NCI-H2227 (cell line): ENCODE data around the gene INO80E.

Experiments used
- DNase-seq: peaks from one replicate; lab custom pipeline; 2025; ENCODE audit not compliant: unreplicated experiment; lab: John Stamatoyannopoulos, UW

INO80E gene

GRCh38 chr16:29975134-29975538, 20.9 kb upstream of the INO80E start:
- DNase-seq: no peak

GRCh38 chr16:29975811-29976511, 20.1 kb upstream of the INO80E start:
- no peak for DNase-seq

DNA sequence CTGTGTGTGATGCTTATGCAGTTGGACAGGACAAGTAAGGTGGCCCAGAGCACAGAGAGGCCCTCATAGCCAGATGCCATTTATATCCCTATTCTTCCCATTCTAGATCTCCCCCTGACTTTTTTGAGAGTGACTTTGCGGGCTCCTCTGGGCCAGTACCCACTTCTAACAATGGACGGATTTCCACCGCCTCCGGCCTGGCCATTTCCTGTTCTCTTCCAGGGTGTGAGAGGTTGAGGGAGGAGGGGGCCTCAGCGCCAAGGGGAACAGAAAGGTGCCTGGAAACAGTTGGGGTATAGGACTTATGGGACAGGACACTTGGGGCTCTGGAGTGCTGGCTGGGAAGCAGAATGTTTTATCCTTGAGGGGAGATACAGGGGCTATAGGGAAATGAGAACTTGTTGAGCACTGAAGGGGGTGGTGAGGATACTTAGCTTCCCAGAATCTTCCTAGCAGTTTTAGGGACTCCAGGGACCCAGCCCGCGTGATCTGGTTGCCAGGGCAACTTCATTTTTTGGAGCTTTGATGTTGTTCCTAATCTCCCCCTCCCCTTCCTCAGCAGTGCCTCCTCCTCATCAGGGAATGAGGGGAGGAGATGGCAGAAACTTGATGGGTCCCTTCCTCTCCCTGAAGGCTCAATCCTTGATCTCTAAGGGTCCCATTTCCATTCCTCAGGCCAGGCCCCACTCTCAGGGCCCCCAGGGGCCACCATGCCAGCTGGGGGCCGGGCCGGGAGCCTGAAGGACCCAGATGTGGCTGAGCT, 18.8 kb upstream of the INO80E start:
- no peak for DNase-seq

DNA sequence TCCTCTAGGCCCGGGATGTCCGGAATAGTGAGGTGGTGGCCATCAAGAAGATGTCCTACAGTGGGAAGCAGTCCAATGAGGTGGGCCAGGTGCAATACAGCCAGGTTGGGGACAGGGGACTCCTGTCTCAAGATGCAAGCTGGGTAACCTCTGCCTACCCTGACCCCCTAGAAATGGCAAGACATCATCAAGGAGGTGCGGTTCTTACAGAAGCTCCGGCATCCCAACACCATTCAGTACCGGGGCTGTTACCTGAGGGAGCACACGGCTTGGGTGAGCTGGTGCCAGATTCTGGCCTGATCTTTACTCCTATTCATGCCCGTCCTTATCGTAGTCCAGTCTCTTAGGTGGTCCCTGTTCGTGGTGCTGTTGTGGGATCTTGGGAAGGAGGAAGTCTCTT, 18.0 kb upstream of the INO80E start:
- DNase-seq: no peak

DNA sequence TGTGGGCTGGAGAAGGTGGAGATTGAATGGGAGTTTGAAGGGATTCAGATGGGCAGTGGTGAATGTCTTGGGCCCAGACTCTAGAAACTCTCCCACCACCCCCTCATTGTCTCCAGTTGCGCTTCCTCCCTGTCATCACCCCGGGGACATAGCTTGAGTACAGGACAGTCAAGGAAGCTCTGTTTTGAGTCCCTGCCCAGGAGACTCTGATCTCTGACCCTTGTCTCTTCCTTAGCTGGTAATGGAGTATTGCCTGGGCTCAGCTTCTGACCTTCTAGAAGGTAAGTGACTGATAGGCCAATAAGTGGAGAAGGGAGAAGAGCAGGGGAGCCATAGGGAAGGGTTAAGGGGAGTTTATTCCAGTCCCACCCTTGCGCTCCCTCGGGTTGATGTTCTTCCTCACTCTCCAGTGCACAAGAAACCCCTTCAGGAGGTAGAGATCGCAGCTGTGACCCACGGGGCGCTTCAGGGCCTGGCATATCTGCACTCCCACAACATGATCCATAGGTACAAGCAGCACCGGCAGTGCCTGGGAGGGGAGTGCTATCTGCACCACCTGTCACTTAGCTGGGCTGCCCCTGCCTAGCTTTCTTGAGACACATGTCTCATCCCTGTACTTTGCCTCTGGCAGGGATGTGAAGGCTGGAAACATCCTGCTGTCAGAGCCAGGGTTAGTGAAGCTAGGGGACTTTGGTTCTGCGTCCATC, 17.3 kb upstream of the INO80E start:
- no peak for DNase-seq

GRCh38 chr16:29982560-29983419, 13.3 kb upstream of the INO80E start:
- DNase-seq: no peak

DNA sequence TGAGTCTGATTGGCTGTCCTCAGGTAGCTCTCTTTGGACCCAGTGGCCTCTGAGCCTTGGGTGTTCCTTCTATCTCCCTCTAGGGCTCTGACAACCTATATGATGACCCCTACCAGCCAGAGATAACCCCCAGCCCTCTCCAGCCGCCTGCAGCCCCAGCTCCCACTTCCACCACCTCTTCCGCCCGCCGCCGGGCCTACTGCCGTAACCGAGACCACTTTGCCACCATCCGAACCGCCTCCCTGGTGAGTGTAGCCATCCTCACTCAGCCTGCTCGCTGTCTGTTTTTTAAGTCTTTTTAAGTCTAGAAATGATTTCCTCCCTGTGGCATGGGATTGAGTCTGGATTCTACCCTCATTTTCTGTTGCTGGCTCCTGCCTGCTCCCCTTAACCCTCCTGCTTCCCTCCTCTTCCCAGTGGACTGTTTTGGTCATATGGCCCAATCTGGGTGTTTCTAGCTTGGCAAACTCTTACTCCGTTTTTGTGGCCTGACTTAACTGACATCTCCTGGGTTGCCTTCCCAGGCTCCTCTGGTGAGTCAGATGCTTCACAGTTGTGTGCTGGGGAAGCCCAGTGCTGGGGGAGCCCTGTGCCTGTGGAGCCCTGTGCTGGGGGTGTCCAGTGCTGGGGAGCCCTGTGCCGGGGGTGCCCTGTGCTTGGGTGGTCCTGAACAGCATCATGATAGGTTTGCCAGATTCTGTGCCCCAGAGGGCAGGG, 12.5 kb upstream of the INO80E start:
- DNase-seq: no peak

GRCh38 chr16:29984137-29984763, 11.8 kb upstream of the INO80E start:
- no peak for DNase-seq

- no peak for DNase-seq
These were observed 11.3 kb upstream of the INO80E start for GRCh38 chr16:29984764-29985147.

GRCh38 chr16:29985271-29985811, 10.7 kb upstream of the INO80E start:
- no peak for DNase-seq

- no peak for DNase-seq
These were observed 9.8 kb upstream of the INO80E start for GRCh38 chr16:29986231-29986630.

DNA sequence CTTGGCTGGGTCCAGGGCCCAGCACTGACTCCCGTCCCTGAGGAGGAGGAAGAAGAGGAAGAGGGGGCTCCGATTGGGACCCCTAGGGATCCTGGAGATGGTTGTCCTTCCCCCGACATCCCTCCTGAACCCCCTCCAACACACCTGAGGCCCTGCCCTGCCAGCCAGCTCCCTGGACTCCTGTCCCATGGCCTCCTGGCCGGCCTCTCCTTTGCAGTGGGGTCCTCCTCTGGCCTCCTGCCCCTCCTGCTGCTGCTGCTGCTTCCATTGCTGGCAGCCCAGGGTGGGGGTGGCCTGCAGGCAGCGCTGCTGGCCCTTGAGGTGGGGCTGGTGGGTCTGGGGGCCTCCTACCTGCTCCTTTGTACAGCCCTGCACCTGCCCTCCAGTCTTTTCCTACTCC, 9.1 kb upstream of the INO80E start:
- no peak for DNase-seq

GRCh38 chr16:29987371-29988085, 8.5 kb upstream of the INO80E start:
- no peak for DNase-seq

DNA sequence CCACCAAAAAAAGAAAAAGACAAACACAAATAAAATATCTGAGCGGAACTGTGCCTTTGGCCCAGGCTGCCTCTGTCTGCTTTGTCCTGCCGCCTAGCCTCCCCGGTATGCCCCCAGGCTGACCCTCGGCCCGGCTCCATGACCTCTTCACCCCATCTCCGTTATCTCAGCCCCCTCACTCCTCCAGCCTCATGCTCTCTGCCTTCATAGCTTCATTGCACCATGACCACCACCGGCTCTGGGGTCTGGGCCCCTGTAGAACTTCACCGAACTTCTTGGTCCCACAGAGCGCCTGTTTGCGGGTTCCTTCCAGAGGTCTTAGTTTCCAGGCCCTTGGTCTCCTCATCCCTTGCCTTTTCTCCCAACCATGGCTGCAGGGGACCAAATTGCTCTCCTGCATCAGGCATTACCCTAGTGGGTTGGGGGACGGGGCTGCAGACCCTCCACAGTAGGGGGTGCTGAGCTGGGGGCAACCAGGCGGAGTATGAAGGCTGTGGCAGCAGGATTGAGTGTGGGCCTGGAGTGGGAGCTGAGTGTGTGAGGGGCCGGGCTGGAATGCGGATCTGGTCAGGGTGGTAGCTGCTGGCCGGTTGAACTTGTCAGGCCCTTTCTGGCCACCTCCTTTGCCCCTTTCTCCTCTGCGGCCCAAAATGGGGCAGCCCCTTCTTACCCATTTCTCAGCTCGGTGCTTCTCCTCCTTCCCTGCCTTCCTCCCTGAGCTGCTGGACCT, 7.5 kb upstream of the INO80E start:
- no peak for DNase-seq

GRCh38 chr16:29989111-29989858, 6.8 kb upstream of the INO80E start:
- no peak for DNase-seq

DNA sequence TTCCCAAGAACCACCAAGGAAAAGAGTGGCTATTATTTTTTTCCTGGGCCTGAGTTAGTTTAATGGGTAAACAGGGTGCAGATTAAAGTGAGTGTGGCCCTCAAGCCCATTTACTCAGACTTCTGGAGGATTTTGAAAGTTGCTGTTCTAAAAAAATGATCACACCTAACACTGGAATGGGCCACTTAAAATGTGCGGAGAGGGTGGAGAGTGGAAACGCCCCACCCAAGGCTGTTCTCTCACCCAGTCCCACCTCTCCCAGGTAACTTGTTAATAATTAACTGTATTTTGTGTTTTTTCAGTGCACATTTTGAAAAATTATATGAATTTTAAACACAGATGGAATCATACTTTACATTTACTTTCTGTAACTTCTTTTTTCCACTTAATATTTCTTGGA, 6.0 kb upstream of the INO80E start:
- DNase-seq: no peak

DNA sequence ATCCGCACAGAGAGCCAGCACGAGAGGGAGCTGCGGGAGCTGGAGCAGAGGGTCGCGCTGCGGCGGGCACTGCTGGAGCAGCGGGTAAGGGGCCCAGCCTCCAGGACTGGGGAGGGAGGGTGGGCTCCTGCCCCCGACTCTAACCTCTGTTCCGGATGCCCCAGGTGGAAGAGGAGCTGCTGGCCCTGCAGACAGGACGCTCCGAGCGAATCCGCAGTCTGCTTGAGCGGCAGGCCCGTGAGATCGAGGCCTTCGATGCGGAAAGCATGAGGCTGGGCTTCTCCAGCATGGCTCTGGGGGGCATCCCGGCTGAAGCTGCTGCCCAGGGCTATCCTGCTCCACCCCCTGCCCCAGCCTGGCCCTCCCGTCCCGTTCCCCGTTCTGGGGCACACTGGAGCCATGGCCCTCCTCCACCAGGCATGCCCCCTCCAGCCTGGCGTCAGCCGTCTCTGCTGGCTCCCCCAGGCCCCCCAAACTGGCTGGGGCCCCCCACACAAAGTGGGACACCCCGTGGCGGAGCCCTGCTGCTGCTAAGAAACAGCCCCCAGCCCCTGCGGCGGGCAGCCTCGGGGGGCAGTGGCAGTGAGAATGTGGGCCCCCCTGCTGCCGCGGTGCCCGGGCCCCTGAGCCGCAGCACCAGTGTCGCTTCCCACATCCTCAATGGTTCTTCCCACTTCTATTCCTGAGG, 5.0 kb upstream of the INO80E start:
- no peak for DNase-seq
